GM21528 (cell line): ENCODE measurements around the gene MARCHF10.

Experiments
- ATAC-seq: cut with Tn5 transposase; IDR thresholded peaks from one replicate; pipeline ENCODE4 v1.9.1; 2021; ENCODE audit warnings: mild to moderate bottlenecking, moderate library complexity; ENCODE audit not compliant: unreplicated experiment, low FRiP score

Gene MARCHF10

DNA sequence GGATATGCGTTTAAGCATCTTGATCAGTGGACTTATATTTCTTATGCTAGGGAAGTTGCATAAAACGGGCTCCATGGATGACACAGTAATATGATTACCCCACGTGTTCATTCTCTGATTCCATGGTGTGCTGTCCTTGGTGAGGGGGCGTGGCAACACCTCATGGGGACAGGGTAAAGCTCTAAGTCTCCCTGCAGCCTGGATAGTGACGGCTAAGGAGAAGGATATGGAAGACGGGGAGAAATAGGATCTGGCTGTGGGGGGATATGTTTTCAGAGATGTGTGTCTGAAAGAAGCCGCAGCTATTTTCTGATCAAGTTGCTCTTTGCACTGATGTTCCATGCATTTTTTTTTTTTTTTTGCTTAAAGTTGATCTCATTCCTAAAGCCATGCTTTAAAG, 84.3 kb downstream of the MARCHF10 start:
- no peak for ATAC-seq

DNA sequence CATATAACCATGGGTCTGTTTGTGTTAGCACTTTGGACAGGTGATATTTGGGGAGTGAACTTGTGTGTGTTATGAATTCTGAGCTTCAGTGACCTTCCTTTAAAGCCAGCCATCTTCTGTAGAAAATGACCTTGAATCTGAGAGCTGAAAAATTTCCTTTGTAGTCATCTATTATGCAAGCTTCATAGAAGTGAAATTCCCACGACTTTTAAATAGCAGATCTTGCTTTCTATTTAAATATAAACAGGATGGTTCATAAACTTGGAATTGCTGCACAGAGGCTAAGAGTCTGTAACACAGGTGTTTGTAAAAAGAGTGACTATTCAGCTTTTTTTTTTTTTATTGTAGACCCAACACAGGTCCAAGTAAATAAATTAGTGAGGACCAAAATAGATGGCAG, 85.5 kb downstream of the MARCHF10 start:
- no peak for ATAC-seq

DNA sequence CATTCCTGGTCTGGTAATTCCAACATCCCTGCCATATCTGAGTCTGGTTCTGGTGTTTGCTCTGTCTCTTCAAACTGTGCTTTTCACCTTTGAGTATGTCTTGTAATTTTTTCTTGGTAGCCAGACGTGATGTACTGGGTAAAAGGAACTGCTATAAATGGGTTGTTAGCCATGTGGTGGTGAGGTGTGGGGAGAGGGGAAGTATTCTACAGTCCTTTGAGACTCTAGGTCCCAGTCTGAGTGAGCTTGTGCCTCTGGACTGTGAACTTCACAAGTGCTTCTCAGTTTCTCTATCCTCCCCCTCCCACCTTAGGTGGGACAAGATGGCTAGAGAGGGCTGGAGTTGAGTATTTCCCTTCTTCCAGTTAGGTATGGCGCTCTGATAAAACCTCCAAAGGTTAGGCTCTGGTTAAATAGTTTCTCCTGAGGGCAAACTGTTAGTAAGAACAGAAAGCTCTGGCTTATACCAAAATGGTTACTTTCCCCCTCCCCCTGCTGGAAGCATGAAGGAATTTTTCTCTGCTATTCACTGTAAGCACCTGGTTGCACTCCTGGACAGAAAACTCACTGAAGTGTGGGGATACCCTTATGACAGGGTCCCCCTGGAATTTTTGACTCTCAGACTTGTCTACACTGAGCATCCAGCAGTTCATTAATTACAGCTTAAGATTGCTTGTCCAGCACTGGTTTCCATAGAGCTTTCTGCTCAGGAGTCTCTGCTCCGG, 87.8 kb downstream of the MARCHF10 start:
- ATAC-seq: no peak

DNA sequence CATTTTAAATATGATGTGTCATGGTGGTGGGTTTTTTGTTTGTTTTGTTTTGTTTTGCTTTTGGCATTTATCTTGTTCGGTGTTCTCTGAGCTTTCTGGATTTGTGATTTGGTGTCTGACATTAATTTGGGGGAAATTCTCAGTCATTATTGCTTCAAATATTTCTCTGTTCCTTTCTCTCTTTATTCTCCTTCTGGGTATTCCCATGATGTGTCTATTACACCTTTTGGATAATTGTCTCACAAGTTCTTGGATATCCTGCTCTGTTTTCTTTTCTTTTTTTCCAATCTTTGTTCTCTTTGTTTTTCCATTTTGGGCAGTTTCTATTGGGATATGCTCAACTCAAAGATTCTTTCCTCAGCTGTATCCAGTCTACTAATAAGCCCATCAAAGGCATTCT, 88.5 kb downstream of the MARCHF10 start:
- no peak for ATAC-seq

DNA sequence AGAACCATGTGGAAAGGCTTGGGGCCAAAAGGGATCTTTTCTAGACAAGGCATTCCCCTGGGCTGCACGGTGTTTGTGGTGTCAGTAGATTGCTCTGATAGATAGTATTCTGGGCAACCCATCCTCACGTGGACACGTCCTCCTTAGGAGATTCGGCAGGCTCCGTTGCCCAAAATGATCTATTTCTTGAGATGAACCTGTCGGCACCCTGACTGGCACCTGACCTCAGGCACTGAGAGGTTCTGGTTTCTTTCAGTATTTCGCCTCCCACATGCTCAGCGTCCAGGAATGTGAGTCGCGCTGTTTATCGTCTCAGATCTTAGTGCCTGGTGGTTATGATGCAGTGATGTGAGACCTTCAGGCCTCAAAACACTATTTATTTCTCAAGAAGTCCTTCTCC, 89.7 kb downstream of the MARCHF10 start:
- ATAC-seq: no peak

DNA sequence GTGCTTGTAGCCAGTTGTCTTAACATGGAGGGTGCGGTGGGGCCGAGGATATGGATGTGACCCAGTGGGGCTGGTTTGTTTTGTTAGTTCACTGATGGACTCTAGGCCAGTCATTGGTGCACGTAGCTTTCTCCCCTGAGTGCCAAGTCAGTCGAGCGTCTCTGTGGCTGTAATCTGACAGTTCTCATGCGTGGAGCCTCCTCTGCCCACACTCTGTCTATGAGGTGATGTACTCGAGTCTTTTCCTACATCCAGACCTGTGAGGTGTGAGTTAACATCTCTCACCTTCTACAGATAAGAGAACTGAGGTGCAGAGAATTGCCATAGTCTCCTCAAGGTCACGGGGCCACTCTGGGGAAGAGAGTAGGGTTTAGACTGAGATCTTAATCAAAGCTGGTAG, 90.2 kb downstream of the MARCHF10 start:
- no peak for ATAC-seq

DNA sequence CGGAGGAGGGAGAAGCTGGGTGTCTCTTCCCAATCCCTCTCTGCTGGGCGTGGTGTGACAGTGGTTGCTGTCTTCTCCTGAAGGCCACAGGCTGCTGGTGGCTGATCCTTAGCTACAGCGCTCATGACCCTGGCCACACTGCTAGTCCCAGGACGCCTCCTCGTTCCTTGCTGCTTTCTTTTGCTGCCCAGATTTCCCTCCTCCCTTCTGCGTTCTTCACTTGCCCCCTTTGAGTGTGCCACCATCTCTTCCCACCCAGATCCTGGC, 90.6 kb downstream of the MARCHF10 start:
- no peak for ATAC-seq

DNA sequence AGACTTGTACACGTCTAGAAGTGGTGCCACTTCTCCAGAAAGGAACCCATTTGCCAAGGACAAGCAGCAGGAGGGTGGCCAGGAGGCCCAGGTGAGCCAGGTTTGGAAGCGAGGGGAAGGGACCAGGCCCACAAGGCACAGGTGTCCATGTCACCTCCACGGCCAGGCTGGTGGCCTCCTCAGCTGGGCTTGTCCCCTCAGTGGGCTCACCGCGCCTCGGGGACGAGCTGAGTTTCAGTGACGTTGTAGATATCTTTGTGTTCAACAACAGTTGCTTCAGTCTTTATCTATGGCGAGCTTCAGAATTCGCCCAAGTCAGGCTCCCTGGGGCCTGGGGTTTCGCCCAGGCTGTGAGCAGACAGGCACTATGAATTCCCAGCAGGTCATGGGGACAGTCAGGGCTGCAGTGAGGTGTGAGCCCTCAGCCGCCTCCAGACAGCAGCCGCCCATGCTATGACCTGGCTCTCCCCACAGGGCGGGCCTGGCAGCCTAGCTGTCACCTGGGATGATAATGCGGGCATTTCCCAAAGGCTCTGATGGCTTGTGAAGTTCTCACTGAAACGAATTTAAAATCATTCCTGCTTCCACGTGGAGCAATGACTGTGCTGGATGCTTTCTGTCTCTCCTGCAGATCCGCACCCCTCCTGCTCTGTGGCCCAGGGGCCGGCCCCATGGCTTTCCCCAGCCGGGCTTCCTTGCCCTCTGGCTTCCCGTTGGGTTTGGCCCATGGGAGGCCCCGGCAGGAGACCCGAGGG, 91.1 kb downstream of the MARCHF10 start:
- no peak for ATAC-seq

DNA sequence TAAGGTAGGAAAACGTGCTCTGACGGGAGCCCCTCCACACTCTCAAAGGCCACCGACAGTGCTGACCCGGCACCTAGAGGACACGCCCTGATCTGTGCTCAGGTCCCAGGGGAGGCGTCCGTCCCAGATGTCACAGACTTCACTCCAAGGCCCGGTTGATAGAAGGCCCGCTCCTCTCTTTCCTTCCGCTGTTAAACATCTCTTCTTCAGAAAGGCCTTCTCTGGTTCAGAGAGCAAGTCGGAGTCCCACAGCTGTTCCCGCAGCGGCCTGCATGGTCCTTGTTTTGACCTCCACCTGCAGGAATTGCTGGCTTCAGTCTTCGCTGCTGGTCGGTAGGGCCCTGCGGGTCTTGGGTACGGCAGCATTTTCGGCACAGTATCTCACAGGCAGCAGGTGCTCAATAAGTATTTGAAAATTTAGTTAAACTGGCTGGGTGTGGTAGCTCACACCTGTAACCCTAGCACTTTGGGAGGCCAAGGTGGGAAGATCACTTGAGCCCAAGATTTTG, 92.2 kb downstream of the MARCHF10 start:
- no peak for ATAC-seq

DNA sequence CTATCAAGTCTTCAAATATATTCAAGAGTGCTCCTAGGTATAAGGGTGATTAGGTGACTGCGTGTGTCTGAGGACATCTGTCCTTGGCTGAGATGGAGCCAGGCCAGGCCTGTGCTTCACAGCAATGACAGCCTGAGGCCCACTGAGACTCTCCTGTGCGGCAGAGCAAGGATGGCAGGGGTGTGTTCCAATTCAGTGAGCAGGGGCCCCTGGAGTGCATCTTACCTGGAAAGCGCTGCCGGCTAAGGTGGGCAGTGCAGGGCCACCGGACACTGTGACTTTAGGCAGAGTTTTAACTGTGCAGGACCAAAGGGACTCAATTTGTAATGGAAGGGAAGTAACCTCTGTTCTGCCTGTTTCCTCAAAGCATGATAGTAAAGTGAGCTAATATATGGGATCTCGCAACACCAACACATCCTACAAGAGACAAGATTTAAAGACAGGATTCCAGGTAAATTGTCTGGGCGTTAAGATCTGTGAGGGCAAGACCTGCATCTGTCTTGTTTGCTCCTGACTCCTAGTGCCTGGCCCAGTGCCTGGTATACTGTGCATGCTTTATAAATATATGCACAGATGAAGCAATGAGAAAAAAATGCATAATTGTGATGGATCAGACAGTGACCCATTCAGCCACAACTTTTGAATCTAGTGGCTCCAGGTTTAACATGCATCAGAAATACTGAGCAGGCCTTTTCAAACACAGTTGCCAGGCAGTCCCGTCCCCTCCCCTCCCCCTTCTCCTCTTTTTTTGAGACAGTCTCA, 93.9 kb downstream of the MARCHF10 start:
- ATAC-seq: no peak

DNA sequence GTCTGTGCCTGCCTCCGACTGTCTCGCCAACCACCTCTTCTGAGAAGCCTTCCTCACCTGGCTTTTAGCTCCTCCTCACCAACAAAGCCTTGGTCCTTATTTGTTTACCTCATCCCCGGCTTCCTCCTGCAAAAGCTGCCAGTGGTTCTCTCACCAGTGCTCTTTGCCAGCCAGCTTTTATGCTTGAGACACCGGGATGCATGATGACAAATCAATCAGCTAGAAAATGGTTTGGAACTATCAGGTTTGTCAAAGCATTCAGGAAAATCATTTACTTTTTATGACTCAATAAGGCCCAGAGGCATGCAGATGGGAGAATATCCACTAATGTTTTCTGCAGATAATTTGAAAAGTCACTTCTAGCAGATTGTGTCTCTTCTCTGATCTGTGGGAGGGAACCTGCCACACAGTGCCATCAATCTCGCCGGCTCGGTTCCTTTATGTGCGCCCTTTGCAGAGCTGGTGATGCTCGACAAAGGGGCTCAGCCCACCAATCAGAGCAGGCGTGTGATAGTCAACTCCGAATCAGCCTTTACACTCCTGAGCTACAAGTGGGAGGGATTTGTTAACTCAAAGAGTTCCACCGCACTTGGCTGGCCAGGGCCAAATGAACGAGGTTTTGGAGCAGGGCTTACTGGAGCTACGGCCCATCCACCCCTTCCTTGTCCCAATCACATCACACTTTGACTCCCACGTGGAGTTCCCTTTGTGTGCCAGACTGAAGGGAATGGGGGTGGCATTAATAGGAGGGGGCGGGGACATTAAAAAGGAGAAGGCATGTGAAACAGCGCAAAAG, 94.8 kb downstream of the MARCHF10 start:
- no peak for ATAC-seq

DNA sequence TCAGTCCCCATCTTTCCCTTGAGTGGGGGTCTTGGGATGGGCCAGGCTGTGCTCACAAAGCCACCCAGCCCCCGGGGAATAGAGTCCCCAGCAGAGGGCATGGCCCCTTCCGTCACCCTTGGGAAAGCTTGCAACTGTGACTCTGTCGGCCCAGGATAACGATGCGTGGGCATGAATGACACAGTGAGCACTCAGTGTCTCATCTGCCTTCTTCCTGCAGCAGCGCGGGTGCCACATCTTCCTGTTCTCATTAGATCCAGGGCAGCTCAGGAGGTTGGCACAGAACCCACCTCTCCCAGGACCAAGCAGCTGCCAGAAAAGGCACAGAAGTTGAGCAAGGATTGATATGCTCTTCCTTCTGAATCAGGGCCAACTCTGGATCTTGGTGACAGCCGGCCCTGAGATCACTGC, 95.9 kb downstream of the MARCHF10 start:
- ATAC-seq: no peak

DNA sequence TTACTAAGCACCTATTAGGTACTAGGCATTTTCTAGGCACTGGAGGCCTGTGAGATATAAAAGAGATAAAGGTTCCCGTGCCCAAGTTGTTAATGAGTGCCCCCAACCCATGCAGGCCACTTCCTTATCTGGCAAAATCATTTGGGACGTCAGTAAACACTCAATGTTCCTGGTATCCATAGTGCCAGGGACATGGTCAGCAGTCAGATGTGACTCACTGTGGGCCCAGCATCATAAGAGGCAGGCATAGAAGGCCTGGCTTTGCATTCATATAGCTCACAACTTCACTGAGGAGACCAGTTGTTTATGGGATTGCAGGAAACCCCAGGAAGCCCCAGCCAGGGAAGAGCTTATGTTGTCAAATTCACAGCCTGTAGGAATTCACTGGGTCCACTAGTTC, 99.5 kb downstream of the MARCHF10 start:
- ATAC-seq: no peak

DNA sequence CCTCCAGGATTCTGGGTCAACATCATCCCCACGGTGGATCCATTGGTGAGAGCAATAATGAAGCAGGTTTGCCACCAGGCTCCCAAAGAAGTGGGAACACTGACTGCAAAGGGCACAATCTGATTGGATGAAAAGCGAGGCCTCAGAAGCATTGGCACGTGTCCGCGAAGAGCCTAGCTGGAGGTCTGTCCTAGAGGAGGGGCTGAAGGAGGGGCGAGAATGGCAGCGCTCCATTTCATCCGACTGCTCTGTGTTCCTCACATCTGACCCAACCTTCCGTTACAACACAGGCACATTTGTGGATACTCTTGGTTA, 100.7 kb downstream of the MARCHF10 start:
- no peak for ATAC-seq

DNA sequence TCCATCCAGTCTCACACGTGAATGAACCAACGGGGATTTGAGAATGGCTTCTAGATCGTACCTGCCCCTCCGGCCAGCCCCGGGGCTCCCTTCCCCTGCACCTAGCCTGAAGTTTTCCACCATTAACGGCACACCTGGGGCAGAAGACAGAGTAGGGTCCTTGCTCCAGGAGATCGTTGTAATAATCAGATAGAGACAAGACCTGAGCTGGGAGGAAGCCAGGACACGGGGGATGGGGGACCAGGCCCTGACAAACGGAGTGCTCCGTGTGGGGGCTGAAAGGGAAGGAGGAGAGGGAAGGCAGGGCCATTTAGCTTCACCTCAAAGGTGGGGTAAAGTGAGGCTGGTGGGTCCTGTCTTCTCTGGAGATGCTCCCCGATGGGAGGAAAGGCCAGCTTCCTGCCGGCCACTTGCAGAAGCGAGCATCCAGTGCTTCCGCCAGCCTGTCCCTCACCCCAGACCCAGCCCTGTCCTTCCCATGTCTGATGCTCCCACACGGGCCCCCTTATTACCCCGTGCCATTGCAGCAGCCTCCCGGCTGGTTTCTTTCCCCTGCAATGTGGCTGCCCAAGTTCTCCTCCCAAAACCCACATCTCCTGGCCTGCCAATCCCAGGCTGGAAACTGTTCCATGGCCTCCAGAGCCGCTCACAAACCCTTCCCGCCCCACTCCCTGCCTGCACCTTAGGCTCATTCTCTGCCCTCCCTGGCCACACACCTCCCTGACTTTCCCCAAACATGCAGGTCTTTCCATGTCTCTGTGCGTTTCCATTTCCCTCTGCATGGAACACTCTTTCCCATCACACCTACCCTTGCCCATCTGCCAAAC, 101.3 kb downstream of the MARCHF10 start:
- ATAC-seq: no peak

DNA sequence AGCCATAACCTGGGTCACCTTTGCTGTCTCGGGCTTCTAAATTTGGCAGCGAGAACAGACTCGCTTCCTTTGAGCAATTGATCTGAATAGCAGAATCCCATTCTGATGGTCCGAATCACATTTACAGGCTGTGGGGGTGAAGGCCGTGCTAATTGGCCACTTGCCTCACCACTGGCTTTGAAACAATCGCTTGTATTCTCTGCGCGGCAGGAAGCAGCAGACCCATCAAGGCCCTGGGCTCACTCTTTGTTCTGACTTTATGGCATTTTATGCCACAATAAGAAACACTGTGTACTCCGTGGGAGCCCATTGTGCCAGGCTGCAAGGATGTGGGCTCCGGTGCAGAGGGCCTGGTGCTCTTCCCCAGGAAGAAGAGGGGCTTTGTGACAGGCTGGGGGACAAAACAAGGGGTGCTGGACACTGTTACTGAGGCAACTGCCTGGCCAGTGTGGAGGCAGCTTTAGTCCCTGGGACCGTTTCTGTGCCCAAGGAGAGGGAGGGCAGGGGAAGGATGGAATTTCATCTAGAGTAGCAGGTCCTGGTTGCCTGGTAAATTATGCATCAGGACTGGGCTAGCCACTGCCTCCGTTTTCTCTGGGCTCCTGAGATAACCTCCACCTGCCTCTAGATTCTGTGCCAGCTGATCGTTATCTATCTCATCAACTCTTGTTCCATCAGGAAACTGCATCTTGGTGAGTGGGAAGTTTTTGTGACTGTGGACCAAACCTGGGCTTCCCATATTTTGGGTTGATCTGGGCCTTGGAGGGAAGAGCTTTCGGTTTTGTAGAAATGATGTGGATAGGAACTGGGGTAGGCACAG, 102.1 kb downstream of the MARCHF10 start:
- no peak for ATAC-seq

DNA sequence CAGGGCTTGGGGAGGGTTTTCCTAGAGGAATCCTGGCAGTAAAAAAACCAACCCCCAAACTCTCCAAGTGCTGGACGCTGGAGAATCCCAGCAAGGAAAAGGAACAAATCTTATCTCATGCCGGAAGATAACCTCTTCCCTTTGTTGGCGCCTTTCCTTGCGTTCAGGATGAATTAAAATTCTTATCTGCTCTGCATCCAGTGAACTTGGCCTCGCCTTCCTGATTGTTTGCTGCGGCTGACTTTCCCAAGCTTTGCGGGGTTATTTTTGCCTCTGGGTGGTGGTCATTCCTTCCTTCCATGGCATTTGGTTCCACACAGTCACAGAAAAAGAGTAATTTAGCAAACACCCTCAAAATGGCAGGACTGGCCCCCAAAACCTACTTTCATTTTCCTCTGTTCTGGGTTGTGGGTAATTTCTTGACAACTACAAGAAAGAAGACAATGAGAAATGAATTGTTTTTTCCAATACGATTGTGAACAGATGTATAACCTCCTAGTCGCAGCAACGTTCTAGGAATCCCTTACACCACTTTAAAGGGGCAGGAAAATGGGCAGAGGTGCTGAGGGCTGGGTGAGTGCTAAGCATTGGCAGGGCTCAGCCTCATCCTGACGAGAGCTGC, 102.8 kb downstream of the MARCHF10 start:
- ATAC-seq: no peak

DNA sequence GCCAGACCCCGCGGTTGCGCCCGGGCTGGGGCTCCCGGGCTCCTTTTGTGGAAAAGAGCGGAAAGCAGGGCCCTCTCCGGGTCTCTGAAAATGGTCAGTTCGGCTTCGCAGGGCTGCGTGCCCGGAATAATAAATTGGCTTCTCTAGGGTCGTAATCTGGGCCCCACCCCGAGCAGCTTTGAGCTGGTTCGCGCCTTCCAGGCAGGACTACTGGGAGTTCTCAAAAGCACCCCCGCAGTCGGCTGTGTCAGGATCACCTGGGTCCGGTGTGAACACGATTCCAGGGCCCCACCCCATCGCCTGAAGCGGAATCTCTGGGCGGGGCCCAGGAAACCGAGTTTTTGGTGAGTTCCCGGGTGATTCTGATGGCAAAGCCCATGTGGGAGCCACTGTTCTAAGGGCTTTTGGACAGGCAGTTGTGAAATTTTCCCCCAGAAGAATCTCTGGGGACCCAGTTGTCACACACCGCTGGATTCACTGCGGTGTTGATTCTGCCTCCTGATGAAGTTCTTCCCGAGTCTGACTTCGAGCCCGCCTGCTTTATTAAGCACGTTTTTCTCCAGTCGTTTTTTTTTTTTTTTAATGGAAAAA, 103.6 kb downstream of the MARCHF10 start:
- ATAC-seq: peak; percentile 20
